ENCODE data around the gene SLC24A3. TPM values are rescaled to one million over a fixed set of nuclear protein-coding genes. Genes with fewer than 3 reads are reported as not detected.

SLC24A3 gene
- total and polyA plus RNA-seq, 2 donors, result 12.6 to 20.5 TPM

DNA sequence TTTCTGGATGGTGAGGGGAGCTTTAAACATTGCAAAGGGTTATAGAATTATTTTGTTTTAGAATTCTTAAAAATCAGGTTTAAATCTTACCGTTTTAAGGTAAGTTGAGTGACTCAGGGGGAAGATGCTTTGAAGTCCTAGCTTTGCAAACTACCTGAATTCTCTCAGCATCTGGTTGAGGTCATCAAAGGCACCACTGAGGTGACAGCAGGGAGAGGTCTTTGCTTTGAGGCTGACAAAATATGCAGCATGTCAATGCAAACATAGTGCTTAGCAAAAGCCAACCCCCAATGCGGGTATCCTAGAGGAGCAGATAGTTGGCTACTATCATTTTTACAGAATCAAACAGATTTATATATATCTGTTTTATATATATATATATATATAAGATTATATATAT lies 219.5 kb downstream of the SLC24A3 start:
- Histone ChIP-seq H3K4me3 (ENCODE audit: low read depth, low read length) (no peak overlapping the region), H3K36me3 (ENCODE audit: insufficient read depth) (no peaks in the 10 kb centered on the region), H3K4me1 (ENCODE audit: insufficient read depth) (no peaks in the 10 kb centered on the region), H3K27ac (ENCODE audit: low read depth) (no peak overlapping the region)
- no peak for DNase-seq (ENCODE audit: extremely low spot score)
- WGBS, result 89% methylated on average over 2 of the region's 2 CpGs

DNA sequence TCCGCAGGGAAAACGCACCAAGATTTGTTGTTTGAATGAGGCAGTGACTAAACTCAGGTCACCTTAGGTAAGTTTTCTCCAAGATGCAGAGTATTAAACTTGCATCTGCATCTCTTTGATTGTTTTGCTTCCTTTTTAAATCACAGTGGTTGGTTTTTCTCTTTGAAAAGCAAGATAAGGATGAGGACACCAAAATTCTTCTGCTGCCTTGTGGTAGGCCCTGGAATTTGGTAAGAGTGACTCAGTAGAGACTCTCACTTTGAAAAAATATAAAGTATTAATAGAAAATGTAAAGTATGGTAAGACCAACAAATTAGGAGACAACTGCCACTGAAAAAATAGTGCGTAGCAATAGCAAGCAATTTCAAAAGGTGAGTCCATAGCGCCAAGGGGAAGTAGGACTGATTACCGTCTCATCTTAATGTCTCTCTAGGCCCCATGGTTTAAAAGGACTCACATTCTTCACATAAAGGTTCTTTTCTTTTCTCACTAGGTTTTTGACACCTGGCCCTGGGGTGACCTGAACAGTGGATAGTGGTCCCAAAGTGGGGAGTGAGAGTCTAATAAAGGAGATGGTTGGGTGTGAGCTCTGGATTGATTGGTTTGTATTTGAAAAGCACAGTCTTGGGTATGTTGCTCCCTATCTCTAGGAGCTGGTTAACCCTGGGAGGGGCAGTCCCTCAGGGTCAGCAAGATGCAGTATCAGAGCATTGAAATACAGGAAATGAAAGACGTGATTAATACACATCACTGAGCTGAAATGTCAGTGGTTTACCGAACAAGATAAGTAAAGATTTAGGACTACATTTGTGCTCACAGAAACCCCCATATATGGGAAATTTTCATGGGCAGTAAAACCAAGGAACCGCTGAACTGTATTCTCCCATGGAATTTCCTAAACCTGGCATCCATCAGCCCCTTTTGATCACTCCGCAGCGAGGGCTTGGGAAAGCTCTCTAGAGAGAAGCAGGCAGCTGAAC lies 221.2 kb downstream of the SLC24A3 start:
- Histone ChIP-seq H3K27ac (ENCODE audit: low read depth) (no peak overlapping the region), H3K4me1 (ENCODE audit: insufficient read depth) (no peaks in the 10 kb centered on the region), H3K4me3 (ENCODE audit: low read depth, low read length) (no peak overlapping the region), H3K36me3 (ENCODE audit: insufficient read depth) (no peaks in the 10 kb centered on the region)
- DNase-seq (ENCODE audit: extremely low spot score), result no peak
- 79% methylated on average over 10 of the region's 10 CpGs for WGBS

DNA sequence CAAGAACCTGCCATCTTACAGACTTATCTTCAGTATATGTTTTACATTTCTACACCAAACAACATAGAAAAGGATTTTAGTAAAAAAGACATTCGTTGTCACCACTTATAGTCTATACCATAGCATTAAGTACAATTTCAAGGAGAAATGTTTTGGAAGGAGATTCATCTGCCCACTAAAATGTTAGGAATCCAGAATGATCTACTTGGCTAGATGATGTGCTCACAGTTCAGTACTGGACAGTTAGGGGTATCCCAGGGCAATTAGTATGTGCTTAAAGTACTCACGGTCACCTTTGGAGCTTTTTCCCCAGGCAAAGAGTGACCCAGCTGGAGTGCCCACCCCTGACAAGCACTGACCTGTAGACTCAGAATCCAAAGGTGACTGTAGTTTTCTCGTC lies 222.9 kb downstream of the SLC24A3 start:
- H3K36me3 ChIP-seq (ENCODE audit: insufficient read depth), result no peaks in the 10 kb centered on the region
- H3K4me3 ChIP-seq (ENCODE audit: low read depth, low read length), result no peak overlapping the region
- DNase-seq (ENCODE audit: extremely low spot score), result no peak
- WGBS, result 79% methylated on average over 3 of the region's 3 CpGs
- no peaks in the 10 kb centered on the region for H3K4me1 ChIP-seq (ENCODE audit: insufficient read depth)
- H3K27ac ChIP-seq (ENCODE audit: low read depth), result no peak overlapping the region

DNA sequence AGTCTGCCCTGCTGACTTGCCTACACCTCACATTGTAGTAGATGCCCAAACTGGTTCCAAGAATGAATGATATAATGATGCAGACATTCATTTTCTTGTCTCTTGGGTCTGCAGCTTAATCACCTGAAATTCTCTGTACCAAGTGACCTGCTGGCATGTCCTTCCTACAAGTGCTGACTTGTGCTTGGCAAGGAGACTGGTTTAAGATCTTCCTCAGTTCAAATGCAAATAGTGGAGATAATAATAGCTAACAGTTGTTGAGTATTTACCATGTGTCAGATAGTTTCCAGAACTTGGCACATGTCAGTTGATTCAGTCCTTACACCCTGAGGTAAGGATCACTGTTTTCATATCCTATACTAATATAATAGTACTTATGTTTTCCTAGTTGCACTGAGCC lies 223.4 kb downstream of the SLC24A3 start:
- H3K4me1 ChIP-seq (ENCODE audit: insufficient read depth), result no peaks in the 10 kb centered on the region
- DNase-seq (ENCODE audit: extremely low spot score), result no peak
- H3K36me3 ChIP-seq (ENCODE audit: insufficient read depth), result no peaks in the 10 kb centered on the region
- no peak overlapping the region for H3K27ac ChIP-seq (ENCODE audit: low read depth)
- H3K4me3 ChIP-seq (ENCODE audit: low read depth, low read length), result no peak overlapping the region

DNA sequence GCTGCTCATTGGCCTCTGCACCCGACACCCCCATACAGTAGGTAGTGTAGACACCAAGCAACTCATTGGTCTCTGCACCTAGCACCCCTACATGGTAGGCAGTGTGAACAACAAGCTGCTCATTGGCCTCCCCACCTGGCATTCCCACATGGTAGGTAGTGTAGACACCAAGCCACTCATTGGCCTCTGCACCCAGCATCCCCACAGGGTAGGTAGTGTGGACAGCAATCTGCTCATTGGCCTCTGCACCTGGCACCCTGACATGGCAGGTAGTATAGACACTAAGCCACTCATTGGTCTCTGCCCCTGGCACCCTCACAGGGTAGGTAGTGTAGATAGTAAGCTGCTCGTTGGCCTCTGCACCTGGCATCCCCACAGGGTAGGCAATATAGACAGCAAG lies 226.0 kb downstream of the SLC24A3 start:
- DNase-seq (ENCODE audit: extremely low spot score), result no peak
- H3K36me3 ChIP-seq (ENCODE audit: insufficient read depth), result no peaks in the 10 kb centered on the region
- WGBS, result 88% methylated on average over 2 of the region's 2 CpGs
- no peak overlapping the region for H3K27ac ChIP-seq (ENCODE audit: low read depth)
- no peak overlapping the region for H3K4me3 ChIP-seq (ENCODE audit: low read depth, low read length)
- H3K4me1 ChIP-seq (ENCODE audit: insufficient read depth), result no peaks in the 10 kb centered on the region

DNA sequence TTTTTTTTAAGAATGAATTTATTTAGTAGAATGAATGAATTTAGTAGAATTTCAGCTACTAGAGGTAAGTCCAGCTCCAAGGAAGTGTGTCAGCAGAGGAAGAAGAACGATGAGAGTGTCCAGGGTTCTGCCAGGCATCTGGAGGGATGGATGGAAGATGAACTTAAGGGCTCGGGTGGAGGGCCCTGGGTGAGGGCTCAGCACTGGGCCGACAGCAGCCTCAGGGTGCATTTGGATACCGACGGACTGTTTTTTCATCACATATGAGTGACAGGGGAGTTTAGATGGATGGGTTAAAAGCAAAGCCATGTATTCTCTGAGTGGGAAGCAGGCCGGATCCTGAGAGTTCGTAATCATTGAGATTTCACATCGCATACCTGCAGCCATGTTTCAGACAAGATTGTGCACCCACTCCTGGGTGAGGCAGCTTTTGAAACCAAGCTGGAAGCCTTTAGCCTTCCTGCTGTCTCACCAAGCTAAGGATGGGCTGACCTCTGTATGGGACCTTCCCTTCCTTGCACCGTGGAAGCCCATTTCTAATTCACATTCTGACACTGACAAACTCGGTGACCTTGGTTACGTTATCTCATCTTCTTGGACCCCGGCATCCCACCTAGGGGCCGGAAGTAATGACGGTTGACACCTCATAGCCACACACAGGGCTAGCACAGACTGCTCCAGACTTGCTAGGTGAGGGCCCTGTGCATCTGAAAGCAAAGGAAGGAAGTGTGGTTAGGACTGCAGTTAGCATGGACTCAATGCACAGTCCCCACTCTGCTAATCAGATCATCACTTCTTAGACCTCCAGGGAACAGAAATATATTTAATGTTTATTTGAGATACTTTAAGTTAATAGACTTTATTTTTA lies 228.5 kb downstream of the SLC24A3 start:
- H3K4me1 ChIP-seq (ENCODE audit: insufficient read depth), result no peaks in the 10 kb centered on the region
- WGBS, result 86% methylated on average over 14 of the region's 14 CpGs
- DNase-seq (ENCODE audit: extremely low spot score), result no peak
- no peak overlapping the region for H3K4me3 ChIP-seq (ENCODE audit: low read depth, low read length)
- H3K36me3 ChIP-seq (ENCODE audit: insufficient read depth), result no peaks in the 10 kb centered on the region
- H3K27ac ChIP-seq (ENCODE audit: low read depth), result no peak overlapping the region

DNA sequence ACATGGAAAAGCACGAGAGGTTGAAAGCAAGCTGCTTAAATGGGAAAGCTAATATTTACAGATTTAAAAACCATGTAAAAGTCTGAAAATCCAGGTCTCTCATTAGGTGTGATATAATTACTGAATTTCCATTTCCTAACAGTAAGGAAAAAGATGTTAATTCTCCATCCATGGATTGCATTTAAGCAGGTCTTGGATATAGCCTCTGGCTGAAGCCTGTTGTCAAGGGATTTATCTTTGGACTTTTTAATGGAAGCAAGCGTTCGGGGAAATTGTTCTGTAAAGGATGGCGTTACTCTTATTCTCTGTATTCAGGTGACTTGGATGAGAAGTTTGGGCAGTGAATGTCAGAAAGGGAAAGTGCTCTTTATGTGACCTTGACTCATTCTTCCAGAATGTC lies 233.8 kb downstream of the SLC24A3 start:
- H3K27ac ChIP-seq (ENCODE audit: low read depth), result no peak overlapping the region
- no peak overlapping the region for H3K4me3 ChIP-seq (ENCODE audit: low read depth, low read length)
- no peak for DNase-seq (ENCODE audit: extremely low spot score)
- H3K4me1 ChIP-seq (ENCODE audit: insufficient read depth), result no peaks in the 10 kb centered on the region
- no peaks in the 10 kb centered on the region for H3K36me3 ChIP-seq (ENCODE audit: insufficient read depth)
- 94% methylated on average over 4 of the region's 4 CpGs for WGBS

DNA sequence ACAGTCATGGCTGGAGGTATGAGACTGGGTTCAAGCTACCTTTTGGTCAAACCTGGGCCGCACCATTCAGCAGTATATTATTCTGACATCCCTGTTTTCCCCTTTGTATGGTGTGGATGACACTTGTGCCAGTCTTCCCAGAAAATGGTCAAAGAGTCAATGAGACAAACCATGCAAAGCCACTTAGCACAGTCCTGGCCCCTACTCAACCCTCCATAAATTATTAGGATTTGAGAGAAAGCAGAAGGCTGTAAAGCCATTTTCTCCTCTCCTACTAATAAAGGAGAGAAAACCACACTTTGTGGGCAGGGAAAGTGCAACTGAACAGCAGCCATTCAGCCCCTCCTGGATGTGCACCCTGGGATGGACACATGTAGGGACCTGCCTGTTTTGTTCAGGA lies 236.2 kb downstream of the SLC24A3 start:
- Histone ChIP-seq H3K36me3 (ENCODE audit: insufficient read depth) (no peaks in the 10 kb centered on the region), H3K4me3 (ENCODE audit: low read depth, low read length) (no peak overlapping the region), H3K4me1 (ENCODE audit: insufficient read depth) (no peaks in the 10 kb centered on the region), H3K27ac (ENCODE audit: low read depth) (no peak overlapping the region)
- no peak for DNase-seq (ENCODE audit: extremely low spot score)
- 95% methylated on average over 1 of the region's 1 CpG for WGBS

DNA sequence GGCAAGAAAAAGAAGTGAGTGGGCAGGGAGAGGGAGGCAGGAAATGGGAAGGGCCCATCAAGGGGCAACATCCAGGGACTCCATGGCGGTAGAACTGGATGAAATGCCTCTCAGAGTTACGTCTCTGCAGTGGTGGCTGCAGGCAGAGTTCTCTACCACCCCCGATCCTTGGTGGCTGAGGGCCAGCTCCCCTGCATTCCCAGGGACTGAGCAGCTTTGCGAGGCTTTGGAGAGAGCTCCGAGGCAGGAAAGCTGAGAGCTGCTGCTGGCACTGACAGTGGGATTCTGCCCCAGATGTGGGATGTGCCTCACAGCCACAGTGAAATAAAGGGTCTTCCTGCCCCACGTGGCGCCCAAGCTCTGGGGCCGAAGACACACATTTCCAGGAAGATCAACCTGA lies 236.6 kb downstream of the SLC24A3 start:
- Histone ChIP-seq H3K27ac (ENCODE audit: low read depth) (no peak overlapping the region), H3K36me3 (ENCODE audit: insufficient read depth) (no peaks in the 10 kb centered on the region), H3K4me3 (ENCODE audit: low read depth, low read length) (no peak overlapping the region), H3K4me1 (ENCODE audit: insufficient read depth) (no peaks in the 10 kb centered on the region)
- no peak for DNase-seq (ENCODE audit: extremely low spot score)
- 36% methylated on average over 8 of the region's 8 CpGs for WGBS

DNA sequence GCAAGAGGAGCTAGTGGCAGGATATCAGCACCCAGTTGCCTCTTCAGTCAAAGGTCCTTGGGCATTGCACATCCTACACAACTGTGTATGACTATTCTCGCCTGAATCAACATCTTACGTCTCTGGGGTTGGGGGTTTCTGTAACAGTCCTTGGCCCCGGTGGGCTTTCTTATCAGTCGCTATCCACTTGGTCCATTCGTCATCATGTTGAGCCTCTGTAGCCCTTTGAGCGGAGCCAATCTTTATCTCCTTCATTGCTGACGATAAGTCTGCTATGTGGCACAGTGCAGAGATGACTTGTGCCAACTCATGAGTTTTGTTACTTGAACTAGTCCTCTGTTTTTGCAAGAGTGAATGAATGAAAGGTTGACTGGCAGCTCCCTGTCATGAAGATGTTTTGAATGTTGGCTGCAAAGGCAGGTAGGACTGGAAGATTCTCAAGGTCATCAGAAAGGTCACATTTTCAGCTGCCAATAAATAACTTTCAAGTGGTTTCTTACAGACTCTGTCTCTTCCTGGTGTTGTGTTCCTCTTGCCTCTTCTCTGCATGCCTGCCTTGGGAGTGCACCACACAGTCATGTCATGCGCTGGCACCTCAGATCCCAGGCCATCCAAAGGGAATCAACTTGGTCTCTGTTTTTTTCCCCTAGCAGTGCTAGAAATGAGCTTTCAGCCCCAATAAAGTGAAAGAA lies 238.9 kb downstream of the SLC24A3 start:
- H3K4me1 ChIP-seq (ENCODE audit: insufficient read depth), result no peaks in the 10 kb centered on the region
- no peak for DNase-seq (ENCODE audit: extremely low spot score)
- H3K36me3 ChIP-seq (ENCODE audit: insufficient read depth), result no peaks in the 10 kb centered on the region
- no peak overlapping the region for H3K4me3 ChIP-seq (ENCODE audit: low read depth, low read length)
- no peak overlapping the region for H3K27ac ChIP-seq (ENCODE audit: low read depth)
- 67% methylated on average over 8 of the region's 8 CpGs for WGBS

DNA sequence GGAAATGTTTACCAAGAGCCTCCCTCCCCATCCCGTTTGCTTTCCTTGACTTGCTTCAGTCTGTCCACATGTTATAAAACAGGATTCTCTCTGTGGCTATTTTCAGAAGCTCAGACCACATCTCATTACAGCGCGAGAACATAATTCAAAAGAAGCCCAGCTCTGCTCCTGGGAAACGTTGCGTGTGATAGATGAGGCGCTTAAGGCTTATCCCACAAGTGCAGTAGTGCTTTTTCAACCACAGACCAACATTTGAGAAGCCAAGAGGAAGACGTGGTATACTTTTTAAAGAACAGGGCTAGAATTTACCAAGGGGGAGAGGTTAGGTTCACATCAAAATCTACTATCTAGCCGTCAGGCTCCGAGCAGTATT lies 239.5 kb downstream of the SLC24A3 start:
- H3K27ac ChIP-seq (ENCODE audit: low read depth), result no peak overlapping the region
- H3K4me1 ChIP-seq (ENCODE audit: insufficient read depth), result no peaks in the 10 kb centered on the region
- H3K36me3 ChIP-seq (ENCODE audit: insufficient read depth), result no peaks in the 10 kb centered on the region
- no peak for DNase-seq (ENCODE audit: extremely low spot score)
- 49% methylated on average over 9 of the region's 9 CpGs for WGBS
- H3K4me3 ChIP-seq (ENCODE audit: low read depth, low read length), result no peak overlapping the region

DNA sequence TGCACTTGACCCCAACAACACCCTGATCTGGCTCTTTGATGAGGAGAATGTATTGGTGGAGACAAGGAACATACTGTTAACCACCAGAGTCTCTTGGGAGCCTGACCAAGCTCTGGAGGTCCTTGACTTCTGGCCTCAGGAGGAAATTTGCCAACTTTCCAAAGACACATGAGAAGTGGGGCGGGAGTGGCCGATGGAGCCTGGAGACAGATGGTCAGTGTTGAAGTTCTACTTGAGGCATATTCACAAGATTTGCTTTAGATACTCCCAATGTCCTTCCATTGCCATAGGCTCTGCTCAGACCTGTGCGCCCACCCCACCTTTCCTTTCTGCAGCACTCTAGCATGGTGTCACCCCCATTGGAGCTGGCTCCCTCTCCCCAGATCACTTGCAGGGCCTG lies 241.0 kb downstream of the SLC24A3 start:
- 96% methylated on average over 3 of the region's 3 CpGs for WGBS
- DNase-seq (ENCODE audit: extremely low spot score), result no peak
- Histone ChIP-seq H3K4me3 (ENCODE audit: low read depth, low read length) (no peak overlapping the region), H3K4me1 (ENCODE audit: insufficient read depth) (no peaks in the 10 kb centered on the region), H3K36me3 (ENCODE audit: insufficient read depth) (no peaks in the 10 kb centered on the region), H3K27ac (ENCODE audit: low read depth) (no peak overlapping the region)

DNA sequence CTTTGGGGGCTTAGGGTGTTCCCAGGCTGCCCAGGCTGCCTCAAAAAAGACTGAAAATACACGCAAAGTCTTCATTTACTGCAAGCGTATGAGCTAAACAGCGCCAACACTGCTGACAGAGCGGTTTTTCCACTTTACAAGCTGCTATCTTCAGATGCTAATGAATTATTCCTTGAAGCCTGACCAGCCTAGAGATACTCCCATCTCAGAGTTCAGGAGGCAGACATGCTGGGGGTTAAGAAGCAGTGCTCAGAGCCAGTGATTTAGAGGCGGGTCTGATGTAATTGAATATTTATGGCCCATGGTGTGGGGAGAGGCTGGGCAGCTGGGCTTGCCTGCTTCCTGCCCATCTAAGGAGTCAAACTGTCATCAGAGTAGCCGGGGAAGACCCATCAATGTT lies 241.4 kb downstream of the SLC24A3 start:
- 67% methylated on average over 6 of the region's 6 CpGs for WGBS
- H3K4me3 ChIP-seq (ENCODE audit: low read depth, low read length), result no peak overlapping the region
- H3K36me3 ChIP-seq (ENCODE audit: insufficient read depth), result no peaks in the 10 kb centered on the region
- H3K4me1 ChIP-seq (ENCODE audit: insufficient read depth), result no peaks in the 10 kb centered on the region
- H3K27ac ChIP-seq (ENCODE audit: low read depth), result no peak overlapping the region
- peak; percentile 47 for DNase-seq (ENCODE audit: extremely low spot score)

All from urinary bladder (tissue), 4 donors.